Measurements from ENCODE around the gene NPAS2.

DNA sequence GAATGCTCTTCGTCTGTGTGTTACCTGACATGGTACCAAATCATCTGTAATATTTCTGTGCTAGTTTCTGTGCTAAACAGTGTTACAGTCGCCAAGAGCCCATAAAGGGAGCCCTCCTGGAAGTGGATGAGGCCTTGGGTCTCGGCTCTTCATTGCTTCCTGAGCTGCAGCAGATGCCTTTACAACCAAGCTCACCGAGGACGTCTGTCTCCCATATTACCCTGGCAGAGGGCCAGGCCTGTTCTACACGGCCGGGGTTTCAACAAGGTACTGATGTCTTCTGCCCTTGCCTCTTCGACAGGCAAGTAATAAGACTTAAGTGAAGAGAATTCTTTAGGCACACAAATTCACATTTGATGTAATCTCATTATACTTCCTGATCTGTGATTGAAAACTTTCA lies 199.0 kb downstream of the NPAS2 start:
- TF ChIP-seq, protein P1, sequence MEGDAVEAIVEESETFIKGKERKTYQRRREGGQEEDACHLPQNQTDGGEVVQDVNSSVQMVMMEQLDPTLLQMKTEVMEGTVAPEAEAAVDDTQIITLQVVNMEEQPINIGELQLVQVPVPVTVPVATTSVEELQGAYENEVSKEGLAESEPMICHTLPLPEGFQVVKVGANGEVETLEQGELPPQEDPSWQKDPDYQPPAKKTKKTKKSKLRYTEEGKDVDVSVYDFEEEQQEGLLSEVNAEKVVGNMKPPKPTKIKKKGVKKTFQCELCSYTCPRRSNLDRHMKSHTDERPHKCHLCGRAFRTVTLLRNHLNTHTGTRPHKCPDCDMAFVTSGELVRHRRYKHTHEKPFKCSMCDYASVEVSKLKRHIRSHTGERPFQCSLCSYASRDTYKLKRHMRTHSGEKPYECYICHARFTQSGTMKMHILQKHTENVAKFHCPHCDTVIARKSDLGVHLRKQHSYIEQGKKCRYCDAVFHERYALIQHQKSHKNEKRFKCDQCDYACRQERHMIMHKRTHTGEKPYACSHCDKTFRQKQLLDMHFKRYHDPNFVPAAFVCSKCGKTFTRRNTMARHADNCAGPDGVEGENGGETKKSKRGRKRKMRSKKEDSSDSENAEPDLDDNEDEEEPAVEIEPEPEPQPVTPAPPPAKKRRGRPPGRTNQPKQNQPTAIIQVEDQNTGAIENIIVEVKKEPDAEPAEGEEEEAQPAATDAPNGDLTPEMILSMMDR (IDR thresholded peaks at IDR 0.05; ENCODE audit: control extremely low read depth in 1 of 3, insufficient read depth in 1 of 3, low read depth in 1 of 3, low read length in 3 of 3), result no peak
- TF ChIP-seq EZH2 (IDR thresholded peaks at IDR 0.05; ENCODE audit: low read depth, low read length, severe bottlenecking) (no peak), TAF7 (optimal IDR thresholded peaks at IDR 0.05; ENCODE audit: borderline replicate concordance, low read depth, low read length) (no peak), SP4 (IDR thresholded peaks at IDR 0.05; ENCODE audit: low read length) (no peak), HDAC6 (IDR thresholded peaks at IDR 0.05; ENCODE audit: low read depth, low read length) (no peak), CREB1 (IDR thresholded peaks at IDR 0.05) (no peak)

Measured in H1 (cell line).